ENCODE data around the gene TIMM21. TPM values are rescaled to one million over a fixed set of nuclear protein-coding genes. Genes with fewer than 3 reads are reported as not detected.

Gene TIMM21
- polyA plus RNA-seq, 1 experiment = 21.2 TPM

DNA sequence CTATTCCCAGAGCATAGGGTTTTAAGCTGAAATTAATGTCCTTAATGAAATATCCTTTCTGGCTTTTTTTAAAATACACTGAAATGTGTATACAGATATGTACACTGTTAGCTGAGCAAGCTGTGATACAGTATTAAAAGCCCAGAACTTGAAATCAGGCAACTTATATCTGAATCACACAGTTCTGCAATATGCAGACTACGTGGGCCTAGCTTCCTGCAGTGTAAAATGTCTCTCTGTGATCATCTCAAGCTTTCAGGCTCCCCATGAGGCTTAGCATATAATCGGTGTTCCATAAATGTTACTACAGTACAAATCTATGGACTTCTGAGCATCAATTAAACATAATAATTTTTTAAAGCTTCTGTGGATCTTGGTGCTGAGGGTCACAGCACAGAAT lies 8.9 kb upstream of the TIMM21 start:
- CTCF ChIA-PET = interaction anchor here (0.7 to 1.1 kb wide), 3 partner anchors 12 to 99 kb away, joined by 3 to 5 read pairs (median 3); no protein-coding TSS in a partner anchor
- Histone ChIP-seq H3K4me3 (ENCODE audit: low read depth, low read length) (no peak overlapping the region), H3K27me3 (ENCODE audit: control insufficient read depth, insufficient read depth, low read length) (no peaks in the 10 kb centered on the region), H3K36me3 (ENCODE audit: control insufficient read depth, insufficient read depth, low read length) (no peaks in the 10 kb centered on the region)
- DNase-seq (ENCODE audit: low read depth) = no peak
- TF ChIP-seq, protein P1, sequence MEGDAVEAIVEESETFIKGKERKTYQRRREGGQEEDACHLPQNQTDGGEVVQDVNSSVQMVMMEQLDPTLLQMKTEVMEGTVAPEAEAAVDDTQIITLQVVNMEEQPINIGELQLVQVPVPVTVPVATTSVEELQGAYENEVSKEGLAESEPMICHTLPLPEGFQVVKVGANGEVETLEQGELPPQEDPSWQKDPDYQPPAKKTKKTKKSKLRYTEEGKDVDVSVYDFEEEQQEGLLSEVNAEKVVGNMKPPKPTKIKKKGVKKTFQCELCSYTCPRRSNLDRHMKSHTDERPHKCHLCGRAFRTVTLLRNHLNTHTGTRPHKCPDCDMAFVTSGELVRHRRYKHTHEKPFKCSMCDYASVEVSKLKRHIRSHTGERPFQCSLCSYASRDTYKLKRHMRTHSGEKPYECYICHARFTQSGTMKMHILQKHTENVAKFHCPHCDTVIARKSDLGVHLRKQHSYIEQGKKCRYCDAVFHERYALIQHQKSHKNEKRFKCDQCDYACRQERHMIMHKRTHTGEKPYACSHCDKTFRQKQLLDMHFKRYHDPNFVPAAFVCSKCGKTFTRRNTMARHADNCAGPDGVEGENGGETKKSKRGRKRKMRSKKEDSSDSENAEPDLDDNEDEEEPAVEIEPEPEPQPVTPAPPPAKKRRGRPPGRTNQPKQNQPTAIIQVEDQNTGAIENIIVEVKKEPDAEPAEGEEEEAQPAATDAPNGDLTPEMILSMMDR (IDR thresholded peaks at IDR 0.05; ENCODE audit: insufficient read depth, low read depth, low read length) = no peak
- POLR2A ChIA-PET = no interaction called here

DNA sequence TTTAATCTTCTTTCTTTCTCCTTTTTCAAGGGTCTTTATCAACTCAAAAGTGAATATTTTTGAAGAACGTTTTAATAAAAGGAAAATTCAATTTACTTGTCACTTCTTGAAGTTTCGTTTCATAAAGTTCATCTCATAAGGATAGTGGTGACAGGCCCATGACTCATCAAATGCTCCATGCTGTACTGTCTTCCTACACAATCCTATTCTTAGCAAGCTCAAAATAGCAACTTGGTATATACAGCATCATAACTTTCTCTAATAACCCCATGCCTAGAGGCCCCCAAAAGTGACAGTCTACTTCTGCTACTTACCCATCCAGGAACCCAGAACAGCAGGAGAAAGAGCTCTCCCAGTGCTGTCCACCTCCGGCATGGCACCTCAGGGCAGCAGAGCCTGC lies 8.4 kb upstream of the TIMM21 start:
- Histone ChIP-seq H3K4me3 (ENCODE audit: low read depth, low read length) (no peak overlapping the region), H3K36me3 (ENCODE audit: control insufficient read depth, insufficient read depth, low read length) (no peaks in the 10 kb centered on the region), H3K27me3 (ENCODE audit: control insufficient read depth, insufficient read depth, low read length) (no peaks in the 10 kb centered on the region)
- CTCF ChIA-PET = interaction anchor here (0.7 to 1.1 kb wide), 3 partner anchors 12 to 100 kb away, joined by 3 to 5 read pairs (median 3); no protein-coding TSS in a partner anchor
- no peak for DNase-seq (ENCODE audit: low read depth)
- TF ChIP-seq, protein P1 (IDR thresholded peaks at IDR 0.05; ENCODE audit: insufficient read depth, low read depth, low read length) = no peak
- POLR2A ChIA-PET = no interaction called here

DNA sequence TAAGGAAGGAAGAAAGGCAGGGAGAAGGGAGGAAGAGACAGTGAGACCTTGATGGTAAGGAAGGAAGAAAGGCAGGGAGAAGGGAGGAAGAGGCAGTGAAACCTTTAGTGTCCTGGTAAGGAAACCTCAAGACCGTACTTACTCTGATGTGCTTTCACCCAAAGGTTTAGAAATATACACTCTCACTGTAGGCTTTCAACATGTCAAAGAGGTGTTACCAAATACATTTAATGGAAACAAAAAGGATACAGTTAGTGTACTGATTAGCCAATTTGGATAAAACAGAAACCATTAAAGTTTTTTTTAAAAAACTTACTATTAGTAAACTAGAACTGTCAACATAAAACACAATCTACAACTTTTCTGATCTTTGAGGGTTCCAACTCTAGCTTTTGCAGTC lies 7.7 kb upstream of the TIMM21 start:
- Histone ChIP-seq H3K36me3 (ENCODE audit: control insufficient read depth, insufficient read depth, low read length) (no peaks in the 10 kb centered on the region), H3K27me3 (ENCODE audit: control insufficient read depth, insufficient read depth, low read length) (no peaks in the 10 kb centered on the region), H3K4me3 (ENCODE audit: low read depth, low read length) (no peak overlapping the region)
- no peak for DNase-seq (ENCODE audit: low read depth)
- POLR2A ChIA-PET = no interaction called here
- TF ChIP-seq, protein P1 (IDR thresholded peaks at IDR 0.05; ENCODE audit: insufficient read depth, low read depth, low read length) = no peak
- CTCF ChIA-PET = interaction anchor here (1.1 kb wide), 1 partner anchor 23 kb away, joined by 3 read pairs; no protein-coding TSS in a partner anchor

DNA sequence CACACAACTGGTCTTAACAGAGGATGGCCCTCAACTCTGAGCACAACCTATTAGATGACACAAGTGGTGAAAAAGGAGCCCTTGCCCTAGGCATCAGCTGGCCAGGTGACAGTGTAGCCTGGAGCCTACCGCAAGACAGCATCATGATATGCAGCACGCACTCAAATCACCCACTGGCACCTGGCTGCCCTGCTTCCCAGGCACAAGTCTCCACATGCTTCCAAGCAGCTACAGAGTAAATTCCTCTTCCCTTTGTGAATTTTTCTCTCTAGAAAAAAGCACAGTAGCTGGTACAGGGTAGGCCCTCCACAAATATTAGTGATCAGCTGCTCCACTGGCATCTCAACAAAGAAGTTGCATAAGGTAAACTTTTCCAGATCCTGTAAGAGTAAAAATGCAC lies 6.7 kb upstream of the TIMM21 start:
- no peak overlapping the region for H3K4me3 ChIP-seq (ENCODE audit: low read depth, low read length)
- POLR2A ChIA-PET = interaction anchor here (0.6 kb wide), 1 partner anchor 261 kb away, joined by 3 read pairs; no protein-coding TSS in a partner anchor
- CTCF ChIA-PET = no interaction called here
- no peak for DNase-seq (ENCODE audit: low read depth)
- no peaks in the 10 kb centered on the region for H3K36me3 ChIP-seq (ENCODE audit: control insufficient read depth, insufficient read depth, low read length)
- H3K27me3 ChIP-seq (ENCODE audit: control insufficient read depth, insufficient read depth, low read length) = no peaks in the 10 kb centered on the region
- TF ChIP-seq, protein P1 (IDR thresholded peaks at IDR 0.05; ENCODE audit: insufficient read depth, low read depth, low read length) = no peak

DNA sequence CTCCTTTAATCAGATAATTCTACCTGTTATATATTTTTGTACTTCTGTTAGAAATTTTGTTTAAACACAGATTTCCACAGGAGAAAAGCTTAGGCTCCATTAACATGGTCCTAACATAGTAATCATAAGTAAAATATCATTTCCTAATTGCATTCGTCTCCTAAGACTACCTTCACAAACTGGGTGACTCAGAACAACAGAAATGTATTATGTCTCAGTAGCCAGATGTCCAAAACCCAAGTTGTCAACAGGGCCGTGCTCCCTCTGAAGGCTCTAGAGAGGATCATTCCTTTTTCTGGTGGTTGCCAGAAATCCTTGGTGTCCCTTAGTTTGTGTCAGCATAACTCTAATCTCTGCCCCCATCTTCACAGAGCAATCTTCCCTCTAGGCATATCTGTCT lies 6.1 kb upstream of the TIMM21 start:
- ChIA-PET POLR2A (no interaction called here), CTCF (no interaction called here)
- TF ChIP-seq, protein P1 (IDR thresholded peaks at IDR 0.05; ENCODE audit: insufficient read depth, low read depth, low read length) = no peak
- H3K36me3 ChIP-seq (ENCODE audit: control insufficient read depth, insufficient read depth, low read length) = no peaks in the 10 kb centered on the region
- H3K27me3 ChIP-seq (ENCODE audit: control insufficient read depth, insufficient read depth, low read length) = no peaks in the 10 kb centered on the region
- DNase-seq (ENCODE audit: low read depth) = no peak
- no peak overlapping the region for H3K4me3 ChIP-seq (ENCODE audit: low read depth, low read length)

Measured in BJ (cell line).